Raji (cell line): ENCODE results near the gene TGFBRAP1.

Experiments used
- POLR2A ChIP-seq: IDR thresholded peaks from 2 replicates; pipeline ENCODE4 v1.6.1; 2011; ENCODE audit warnings: low read depth, low read length, control low read depth; ENCODE audit not compliant: insufficient read depth

Gene TGFBRAP1

GRCh38 chr2:105249181-105249580 lies 80.4 kb downstream of the TGFBRAP1 start:
- TF ChIP-seq POLR2A: no peak

DNA sequence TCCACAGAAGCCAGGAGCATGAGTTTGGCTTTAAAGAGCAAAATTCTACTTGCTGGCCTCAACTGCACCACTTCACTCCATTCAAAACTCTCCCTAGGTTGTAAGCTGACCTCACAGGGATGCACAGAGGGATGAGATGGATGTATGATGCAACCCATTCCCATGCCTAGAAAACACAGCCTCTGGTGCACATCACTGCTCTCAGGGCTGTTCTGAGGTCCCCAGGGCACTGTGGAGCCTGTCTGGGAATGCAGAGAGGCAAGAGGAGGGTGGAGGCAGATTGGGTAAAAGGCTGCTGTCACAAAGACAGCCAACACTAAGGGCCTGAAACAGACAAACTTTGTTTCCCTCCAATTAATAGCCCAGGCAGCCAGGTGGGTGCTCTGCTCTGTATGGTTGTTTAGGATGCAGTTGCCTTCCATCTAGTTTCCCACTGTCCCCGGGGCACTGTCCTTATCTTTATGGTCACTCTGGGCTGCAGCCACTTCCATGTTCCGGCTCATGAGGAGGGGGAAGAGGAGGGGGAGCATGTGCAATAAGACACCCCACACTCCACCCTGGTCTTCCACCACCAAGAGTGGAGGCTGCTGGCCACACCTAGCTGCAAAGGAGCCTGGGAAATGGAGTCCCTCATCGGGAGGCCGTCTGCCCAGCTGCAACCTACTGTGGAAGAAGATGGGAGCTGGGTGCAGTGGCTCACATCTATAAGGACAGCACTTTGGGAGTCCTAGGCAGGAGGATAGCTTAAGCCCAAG lies 81.0 kb downstream of the TGFBRAP1 start:
- TF ChIP-seq POLR2A: no peak

GRCh38 chr2:105244451-105244850 lies 85.1 kb downstream of the TGFBRAP1 start:
- TF ChIP-seq POLR2A: no peak

DNA sequence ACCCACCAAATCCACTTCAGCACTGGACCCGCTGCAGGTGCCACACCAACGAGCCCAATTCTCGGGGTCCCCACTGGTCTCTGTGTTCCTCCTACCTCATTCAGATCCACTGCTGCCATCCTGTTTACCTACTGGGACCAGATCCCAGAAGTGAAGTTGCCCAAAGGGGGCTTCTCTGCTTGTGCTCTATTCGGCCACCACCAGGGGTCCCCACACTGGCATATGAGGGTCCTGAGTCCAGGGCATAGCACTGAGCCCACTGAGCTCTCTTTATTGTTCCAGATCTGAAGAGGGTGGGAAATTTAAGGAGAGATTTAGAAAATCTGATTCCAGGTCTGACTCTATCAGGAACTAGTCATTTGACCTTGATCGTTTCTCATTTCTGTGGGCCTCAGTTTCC lies 85.6 kb downstream of the TGFBRAP1 start:
- TF ChIP-seq POLR2A: no peak

DNA sequence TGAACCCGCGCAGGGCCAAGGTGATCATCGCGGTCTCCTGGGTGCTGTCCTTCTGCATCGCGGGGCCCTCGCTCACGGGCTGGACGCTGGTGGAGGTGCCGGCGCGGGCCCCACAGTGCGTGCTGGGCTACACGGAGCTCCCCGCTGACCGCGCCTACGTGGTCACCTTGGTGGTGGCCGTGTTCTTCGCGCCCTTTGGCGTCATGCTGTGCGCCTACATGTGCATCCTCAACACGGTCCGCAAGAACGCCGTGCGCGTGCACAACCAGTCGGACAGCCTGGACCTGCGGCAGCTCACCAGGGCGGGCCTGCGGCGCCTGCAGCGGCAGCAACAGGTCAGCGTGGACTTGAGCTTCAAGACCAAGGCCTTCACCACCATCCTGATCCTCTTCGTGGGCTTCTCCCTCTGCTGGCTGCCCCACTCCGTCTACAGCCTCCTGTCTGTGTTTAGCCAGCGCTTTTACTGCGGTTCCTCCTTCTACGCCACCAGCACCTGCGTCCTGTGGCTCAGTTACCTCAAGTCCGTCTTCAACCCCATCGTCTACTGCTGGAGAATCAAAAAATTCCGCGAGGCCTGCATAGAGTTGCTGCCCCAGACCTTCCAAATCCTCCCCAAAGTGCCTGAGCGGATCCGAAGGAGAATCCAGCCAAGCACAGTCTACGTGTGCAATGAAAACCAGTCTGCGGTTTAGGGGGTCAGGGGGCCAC lies 87.1 kb downstream of the TGFBRAP1 start:
- no peak for TF ChIP-seq POLR2A

GRCh38 chr2:105241443-105241842 lies 88.1 kb downstream of the TGFBRAP1 start, which contains the start of gene GPR45:
Gene GPR45 (plus strand): TSS chr2:105241743. CDS start chr2:105241859, 116 bp downstream.
- TF ChIP-seq POLR2A: no peak

DNA sequence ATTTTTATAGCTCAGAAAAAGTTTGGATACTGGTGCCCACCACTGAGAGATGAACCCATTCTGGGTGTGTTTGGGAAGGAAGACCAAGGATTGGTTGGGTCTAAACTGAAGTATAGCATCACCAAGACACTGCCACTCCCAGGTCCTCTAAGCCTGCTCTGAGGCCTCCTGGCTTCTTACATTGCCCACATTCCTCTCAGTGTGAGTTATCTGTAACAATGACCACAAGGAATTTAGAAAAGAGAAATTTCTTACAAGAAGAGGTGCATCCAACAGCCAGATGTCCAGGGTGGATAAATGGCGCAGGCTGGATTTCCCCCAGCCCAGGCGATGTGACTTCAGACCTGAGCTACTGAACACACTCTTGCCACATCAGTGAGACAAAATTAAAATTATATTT lies 89.6 kb downstream of the TGFBRAP1 start:
- TF ChIP-seq POLR2A: no peak

GRCh38 chr2:105238664-105239240 lies 90.8 kb downstream of the TGFBRAP1 start:
- no peak for TF ChIP-seq POLR2A

DNA sequence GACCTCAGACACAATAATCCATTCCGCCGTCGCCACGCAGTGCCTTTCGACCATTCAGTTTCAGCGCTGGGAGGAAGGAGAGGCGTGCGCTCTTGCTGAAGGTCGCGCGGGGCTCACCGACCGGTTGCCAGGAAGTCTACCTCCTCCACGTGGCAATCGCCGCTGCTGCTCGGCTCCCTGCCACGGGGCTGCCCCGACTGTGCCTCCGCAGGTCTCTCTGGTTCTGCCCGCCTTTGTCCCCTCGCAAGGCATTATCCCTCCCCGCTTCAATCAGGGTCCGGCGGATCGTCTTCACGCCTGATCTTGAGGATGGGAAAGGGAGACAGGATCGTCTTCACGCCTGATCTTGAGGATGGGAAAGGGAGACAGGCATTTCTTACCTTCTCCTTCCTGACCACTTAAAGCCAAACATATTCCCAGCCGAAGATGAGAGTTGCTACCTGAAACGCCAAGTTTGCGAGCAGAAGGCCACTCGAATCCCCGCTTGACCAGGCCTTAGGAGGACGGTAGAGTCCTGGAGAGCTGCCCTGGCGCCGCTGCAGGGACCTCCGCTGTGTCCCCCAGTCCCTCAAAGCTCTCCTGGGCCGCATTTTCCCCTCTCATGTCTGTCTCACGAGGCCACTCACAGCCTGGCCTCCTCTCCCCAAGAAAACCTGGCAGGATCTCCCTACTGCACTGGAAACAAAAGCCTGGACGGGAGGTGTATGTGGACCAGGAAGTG lies 92.3 kb downstream of the TGFBRAP1 start:
- no peak for TF ChIP-seq POLR2A

- TF ChIP-seq POLR2A: no peak
Measured at GRCh38 chr2:105236060-105236424, 93.5 kb downstream of the TGFBRAP1 start.

DNA sequence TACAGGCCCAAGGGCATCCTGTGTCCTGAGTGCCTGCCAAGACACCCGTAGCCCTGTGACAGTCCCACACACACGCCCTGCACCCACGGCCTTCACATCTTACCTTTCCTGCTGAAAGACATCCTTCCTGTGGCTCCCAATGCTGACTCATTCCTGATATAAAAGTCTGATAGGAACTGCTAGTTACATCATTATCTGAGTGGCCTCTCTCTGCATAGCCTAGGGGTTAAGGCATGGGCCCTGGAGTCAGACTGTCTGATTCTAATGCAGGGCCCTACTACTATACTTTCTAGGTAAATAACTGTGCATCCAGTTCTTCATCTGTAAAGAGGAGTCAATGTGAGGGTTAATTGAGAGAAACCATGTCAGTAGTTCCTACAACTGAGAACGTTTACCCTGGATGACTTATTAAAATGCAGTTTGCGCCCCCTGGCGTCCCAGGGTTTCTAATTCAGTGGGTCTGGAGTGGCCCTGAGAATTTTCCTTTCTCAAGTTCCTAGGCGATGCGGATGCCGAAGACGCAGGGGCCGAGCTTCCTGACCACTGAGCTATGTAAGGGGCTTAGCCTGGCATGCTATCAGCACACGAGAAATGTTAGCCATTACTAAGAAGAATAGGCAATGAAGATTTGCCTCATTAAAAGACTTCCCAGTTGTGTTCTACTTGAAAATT lies 94.0 kb downstream of the TGFBRAP1 start:
- TF ChIP-seq POLR2A: no peak

DNA sequence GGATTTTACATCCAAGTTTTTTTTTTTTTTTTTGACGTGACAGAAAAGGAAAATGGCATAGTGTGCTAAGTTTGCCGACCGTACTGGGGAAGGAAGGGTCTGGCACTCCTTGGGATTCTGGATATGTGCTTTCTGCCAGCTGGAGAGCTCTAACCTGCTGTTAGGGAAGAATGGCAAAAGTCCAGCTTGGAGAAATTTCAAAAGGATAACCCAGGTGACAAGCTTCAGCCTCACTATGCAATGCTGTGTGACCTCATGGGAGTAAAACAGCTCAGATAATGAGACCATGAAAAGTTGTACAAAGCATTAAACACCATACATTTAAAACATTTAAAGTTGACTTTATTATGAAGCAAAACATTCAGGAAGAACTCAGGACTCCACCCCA lies 98.3 kb downstream of the TGFBRAP1 start:
- no peak for TF ChIP-seq POLR2A

- no peak for TF ChIP-seq POLR2A
Measured at GRCh38 chr2:105224444-105224843, 105.1 kb downstream of the TGFBRAP1 start.

DNA sequence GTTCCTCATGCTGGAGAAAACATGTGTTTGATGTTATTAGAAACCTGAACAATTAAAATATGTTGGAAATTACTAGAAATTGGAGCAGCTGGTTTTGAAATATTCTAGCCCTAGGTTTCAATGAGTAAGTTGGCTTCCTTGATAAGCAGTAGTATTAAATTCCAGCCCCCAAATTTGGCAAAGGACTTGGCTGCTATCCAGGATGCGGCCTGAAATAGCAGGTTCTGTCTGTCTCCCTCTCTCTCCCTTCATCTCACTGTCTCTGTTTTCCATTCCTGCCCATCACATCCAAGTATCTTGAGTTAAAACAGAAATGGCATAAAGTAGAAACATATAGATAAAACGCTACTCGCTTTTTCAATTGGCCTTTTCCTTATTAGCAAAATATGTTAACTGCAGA lies 108.9 kb downstream of the TGFBRAP1 start:
- TF ChIP-seq POLR2A: no peak
